ENCODE measurements around the gene BRME1.

BRME1 gene

DNA sequence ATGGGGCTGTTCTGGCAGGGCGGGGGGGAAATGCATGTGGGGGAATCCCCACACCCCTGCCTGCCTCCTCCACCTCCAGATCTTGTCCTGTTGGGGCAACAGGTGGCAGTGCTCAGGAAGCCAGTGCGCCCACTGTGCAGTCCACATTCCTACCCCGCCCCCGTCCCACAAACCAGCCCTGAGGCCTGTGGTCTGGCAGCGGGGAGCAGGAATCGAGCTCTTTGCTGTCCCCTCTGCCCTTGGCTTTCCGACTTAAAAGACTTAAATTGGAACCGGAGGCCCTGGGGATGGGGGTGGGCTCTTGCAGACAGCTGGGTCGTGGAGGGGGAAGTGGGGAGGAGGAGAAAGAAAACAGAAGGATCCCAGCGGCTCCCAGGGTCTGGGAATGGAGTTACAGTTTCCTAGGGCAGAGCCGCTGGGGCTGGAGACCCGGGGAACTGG, 24.6 kb downstream of the BRME1 start:
- Histone ChIP-seq H3K18ac (ENCODE audit: low read length) (peak overlapping the region; percentile 39), H3K4me3 (ENCODE audit: low read depth, low read length) (no peak overlapping the region), H2AK5ac (ENCODE audit: low read length) (no peak overlapping the region), H3K9me3 (ENCODE audit: insufficient read depth, low read depth, low read length) (peaks cover 3% of the 10 kb centered on the region), H4K8ac (ENCODE audit: low read depth, low read length) (peak overlapping the region; percentile 86), H3K27ac (ENCODE audit: low read depth, low read length) (peak overlapping the region; percentile 29), H3K9ac (ENCODE audit: low read length) (no peak overlapping the region), H3K4ac (ENCODE audit: low read depth, low read length) (no peak overlapping the region), H4K91ac (ENCODE audit: low read depth, low read length) (peak overlapping the region; percentile 75), H3K79me1 (ENCODE audit: low read length) (peaks cover 12% of the 10 kb centered on the region), H2BK120ac (ENCODE audit: insufficient read depth, low read length, poor library complexity) (peak overlapping the region; percentile 80), H3K27me3 (ENCODE audit: insufficient read depth, low read length) (no peaks in the 10 kb centered on the region), H2BK5ac (ENCODE audit: low read depth, low read length, poor library complexity) (peak overlapping the region; percentile 73), H3K4me2 (ENCODE audit: low read length) (peak overlapping the region; percentile 3), H2BK12ac (ENCODE audit: low read length) (peak overlapping the region; percentile 94), H4K12ac (ENCODE audit: low read depth, low read length) (no peak overlapping the region), H3K23ac (ENCODE audit: low read length) (no peak overlapping the region), H3K4me1 (ENCODE audit: control insufficient read depth in 1 of 2, insufficient read depth in 2 of 2, low read length in 2 of 2) (peaks cover 20 to 22% of the 10 kb centered on the region in 2 experiments), H3K14ac (ENCODE audit: low read length) (peak overlapping the region; percentile 92), H3K36me3 (ENCODE audit: control insufficient read depth in 1 of 2, insufficient read depth in 2 of 2, low read length in 2 of 2) (no peaks in the 10 kb centered on the region), H2AFZ (ENCODE audit: insufficient read depth, low read length, poor library complexity) (peak overlapping the region; percentile 83), H3K79me2 (ENCODE audit: control insufficient read depth, insufficient read depth, low read length, poor library complexity) (no peaks in the 10 kb centered on the region)
- no CpG with 5 or more reads among the region's 12 CpGs for WGBS (ENCODE audit: extremely low coverage, insufficient coverage, insufficient read length)
- no peak for DNase-seq

DNA sequence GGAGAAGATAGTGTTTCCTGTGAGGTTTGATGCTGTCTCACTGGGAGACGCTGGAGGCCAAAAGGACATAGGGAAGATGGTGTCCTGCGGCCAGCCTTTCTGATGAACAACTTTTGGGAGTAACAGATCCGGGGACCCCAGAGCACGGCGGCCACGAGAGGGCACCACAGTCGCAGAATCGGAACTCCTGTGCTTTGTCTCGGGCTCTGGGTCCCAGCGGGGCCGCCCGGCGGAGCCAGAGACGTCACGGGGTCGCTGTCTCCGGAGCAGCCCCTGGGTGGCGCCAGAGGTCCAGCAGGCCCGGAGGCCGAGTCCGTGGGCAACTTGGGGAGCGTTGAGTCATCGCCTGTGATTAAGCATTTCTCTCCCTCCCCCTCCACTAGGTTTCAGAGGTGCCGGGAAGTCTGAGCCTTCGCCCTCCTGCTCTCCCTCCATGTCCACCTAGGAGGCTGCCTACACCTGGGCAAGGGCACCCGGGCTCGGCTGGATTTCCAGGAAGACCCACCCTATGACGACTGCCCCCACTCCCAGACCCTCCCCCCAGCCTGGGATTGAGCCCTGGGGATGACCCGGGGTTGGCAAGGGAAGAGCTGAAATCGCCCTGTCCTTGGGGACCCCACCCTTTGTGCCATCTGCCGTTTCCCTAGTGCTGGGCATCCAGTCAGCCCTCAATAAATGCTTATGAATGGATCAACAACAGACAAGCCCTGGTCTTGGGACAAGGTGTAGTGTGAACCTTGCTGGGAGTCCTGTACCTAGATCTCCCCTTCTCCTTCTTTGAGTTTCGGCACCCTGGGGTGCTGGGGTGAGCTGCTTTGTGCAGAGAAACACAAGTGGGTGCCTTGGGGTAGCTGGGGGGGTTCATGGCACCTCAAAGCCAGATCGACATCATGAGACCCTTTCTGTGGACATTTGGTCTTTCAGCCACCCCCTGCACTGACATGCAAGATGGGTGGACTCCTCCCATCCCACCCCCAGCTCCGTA, 25.6 kb downstream of the BRME1 start:
- H3K4me2 ChIP-seq (ENCODE audit: low read length) = peak overlapping the region; percentile 63
- H3K4me1 ChIP-seq (ENCODE audit: control insufficient read depth in 1 of 2, insufficient read depth in 2 of 2, low read length in 2 of 2) = peaks cover 20 to 22% of the 10 kb centered on the region in 2 experiments
- WGBS (ENCODE audit: extremely low coverage, insufficient coverage, insufficient read length) = no CpG with 5 or more reads among the region's 34 CpGs
- H2BK12ac ChIP-seq (ENCODE audit: low read length) = peak overlapping the region; percentile 30
- H3K9ac ChIP-seq (ENCODE audit: low read length) = no peak overlapping the region
- peak overlapping the region; percentile 62 for H3K18ac ChIP-seq (ENCODE audit: low read length)
- H2BK5ac ChIP-seq (ENCODE audit: low read depth, low read length, poor library complexity) = peak overlapping the region; percentile 48
- peak overlapping the region; percentile 49 for H4K91ac ChIP-seq (ENCODE audit: low read depth, low read length)
- no peaks in the 10 kb centered on the region for H3K79me2 ChIP-seq (ENCODE audit: control insufficient read depth, insufficient read depth, low read length, poor library complexity)
- peak overlapping the region; percentile 28 for H3K14ac ChIP-seq (ENCODE audit: low read length)
- no peak overlapping the region for H3K4ac ChIP-seq (ENCODE audit: low read depth, low read length)
- H3K27ac ChIP-seq (ENCODE audit: low read depth, low read length) = no peak overlapping the region
- peak; percentile 92 to 96 for DNase-seq
- peak overlapping the region; percentile 35 for H2AK5ac ChIP-seq (ENCODE audit: low read length)
- peak overlapping the region; percentile 79 for H4K8ac ChIP-seq (ENCODE audit: low read depth, low read length)
- peak overlapping the region; percentile 50 for H2AFZ ChIP-seq (ENCODE audit: insufficient read depth, low read length, poor library complexity)
- no peaks in the 10 kb centered on the region for H3K27me3 ChIP-seq (ENCODE audit: insufficient read depth, low read length)
- peaks cover 3% of the 10 kb centered on the region for H3K9me3 ChIP-seq (ENCODE audit: insufficient read depth, low read depth, low read length)
- no peak overlapping the region for H3K4me3 ChIP-seq (ENCODE audit: low read depth, low read length)
- peaks cover 12% of the 10 kb centered on the region for H3K79me1 ChIP-seq (ENCODE audit: low read length)
- peak overlapping the region; percentile 48 for H2BK120ac ChIP-seq (ENCODE audit: insufficient read depth, low read length, poor library complexity)
- H3K36me3 ChIP-seq (ENCODE audit: control insufficient read depth in 1 of 2, insufficient read depth in 2 of 2, low read length in 2 of 2) = no peaks in the 10 kb centered on the region
- H3K23ac ChIP-seq (ENCODE audit: low read length) = no peak overlapping the region
- H4K12ac ChIP-seq (ENCODE audit: low read depth, low read length) = peak overlapping the region; percentile 10

- Histone ChIP-seq H4K91ac (ENCODE audit: low read depth, low read length) (no peak overlapping the region), H2BK5ac (ENCODE audit: low read depth, low read length, poor library complexity) (no peak overlapping the region), H3K4me3 (ENCODE audit: low read depth, low read length) (no peak overlapping the region), H3K9me3 (ENCODE audit: insufficient read depth, low read depth, low read length) (peaks cover 3% of the 10 kb centered on the region), H3K79me2 (ENCODE audit: control insufficient read depth, insufficient read depth, low read length, poor library complexity) (no peaks in the 10 kb centered on the region), H3K18ac (ENCODE audit: low read length) (no peak overlapping the region), H3K27ac (ENCODE audit: low read depth, low read length) (no peak overlapping the region), H2BK12ac (ENCODE audit: low read length) (no peak overlapping the region), H3K4ac (ENCODE audit: low read depth, low read length) (no peak overlapping the region), H2AK5ac (ENCODE audit: low read length) (peak overlapping the region; percentile 3), H3K4me2 (ENCODE audit: low read length) (no peak overlapping the region), H4K8ac (ENCODE audit: low read depth, low read length) (no peak overlapping the region), H3K4me1 (ENCODE audit: control insufficient read depth in 1 of 2, insufficient read depth in 2 of 2, low read length in 2 of 2) (peaks cover 31 to 32% of the 10 kb centered on the region in 2 experiments), H2BK120ac (ENCODE audit: insufficient read depth, low read length, poor library complexity) (no peak overlapping the region), H3K79me1 (ENCODE audit: low read length) (peaks cover 19% of the 10 kb centered on the region), H3K14ac (ENCODE audit: low read length) (no peak overlapping the region), H2AFZ (ENCODE audit: insufficient read depth, low read length, poor library complexity) (no peak overlapping the region), H3K36me3 (ENCODE audit: control insufficient read depth in 1 of 2, insufficient read depth in 2 of 2, low read length in 2 of 2) (no peaks in the 10 kb centered on the region), H4K12ac (ENCODE audit: low read depth, low read length) (no peak overlapping the region), H3K27me3 (ENCODE audit: insufficient read depth, low read length) (no peaks in the 10 kb centered on the region), H3K23ac (ENCODE audit: low read length) (no peak overlapping the region), H3K9ac (ENCODE audit: low read length) (no peak overlapping the region)
- no peak for DNase-seq
- WGBS (ENCODE audit: extremely low coverage, insufficient coverage, insufficient read length) = no CpG with 5 or more reads among the region's 27 CpGs
Observed at GRCh38 chr19:13877303-13877702, 28.6 kb downstream of the BRME1 start.

GRCh38 chr19:13876834-13877233, 29.1 kb downstream of the BRME1 start, which contains the start of gene NANOS3:
Gene NANOS3, plus strand, starts transcription at chr19:13877134. Its CDS starts 115 bp downstream, at chr19:13877249.
- Histone ChIP-seq H3K18ac (ENCODE audit: low read length) (no peak within 1 kb of the TSS), H2AFZ (ENCODE audit: insufficient read depth, low read length, poor library complexity) (no peak within 1 kb of the TSS), H3K27me3 (ENCODE audit: insufficient read depth, low read length) (no peaks in the 10 kb centered on the region), H3K9ac (ENCODE audit: low read length) (no peak within 1 kb of the TSS), H4K8ac (ENCODE audit: low read depth, low read length) (no peak within 1 kb of the TSS), H3K36me3 (ENCODE audit: control insufficient read depth in 1 of 2, insufficient read depth in 2 of 2, low read length in 2 of 2) (no peaks in the 10 kb centered on the region), H3K4me2 (ENCODE audit: low read length) (no peak within 1 kb of the TSS), H2BK5ac (ENCODE audit: low read depth, low read length, poor library complexity) (no peak within 1 kb of the TSS), H3K14ac (ENCODE audit: low read length) (no peak within 1 kb of the TSS), H3K79me1 (ENCODE audit: low read length) (peaks cover 17% of the 10 kb centered on the region), H4K12ac (ENCODE audit: low read depth, low read length) (no peak within 1 kb of the TSS), H2BK120ac (ENCODE audit: insufficient read depth, low read length, poor library complexity) (no peak within 1 kb of the TSS), H3K23ac (ENCODE audit: low read length) (no peak within 1 kb of the TSS), H3K4me3 (ENCODE audit: low read depth, low read length) (no peak within 1 kb of the TSS), H2AK5ac (ENCODE audit: low read length) (peak within 1 kb of the TSS; percentile 12), H3K4me1 (ENCODE audit: control insufficient read depth in 1 of 2, insufficient read depth in 2 of 2, low read length in 2 of 2) (peaks cover 28 to 29% of the 10 kb centered on the region in 2 experiments), H3K27ac (ENCODE audit: low read depth, low read length) (no peak within 1 kb of the TSS), H3K9me3 (ENCODE audit: insufficient read depth, low read depth, low read length) (peaks cover 3% of the 10 kb centered on the region), H3K79me2 (ENCODE audit: control insufficient read depth, insufficient read depth, low read length, poor library complexity) (no peaks in the 10 kb centered on the region), H4K91ac (ENCODE audit: low read depth, low read length) (no peak within 1 kb of the TSS), H2BK12ac (ENCODE audit: low read length) (no peak within 1 kb of the TSS), H3K4ac (ENCODE audit: low read depth, low read length) (no peak within 1 kb of the TSS)
- no CpG with 5 or more reads among the region's 5 CpGs for WGBS (ENCODE audit: extremely low coverage, insufficient coverage, insufficient read length)
- no peak for DNase-seq
